ENCODE results near the gene KCNJ1.

Gene KCNJ1

DNA sequence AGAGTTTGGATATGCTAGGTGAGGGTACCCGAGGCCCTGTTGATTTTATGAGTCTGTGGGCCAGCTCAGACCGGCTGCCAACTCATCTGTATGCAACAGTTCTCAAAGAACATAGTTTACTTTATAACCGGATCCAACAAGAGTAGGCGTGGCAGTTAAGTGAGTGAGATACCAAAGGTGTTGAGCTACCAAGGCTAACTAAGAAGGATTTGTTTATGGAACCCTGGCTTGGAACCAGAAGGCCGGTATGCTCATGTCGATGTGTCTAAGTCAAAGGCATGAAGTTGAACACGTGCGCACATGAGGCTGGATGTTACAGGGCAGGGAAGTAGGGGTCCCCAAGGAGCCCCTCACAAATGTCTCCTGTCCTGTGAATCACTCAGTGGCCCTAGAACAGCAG, at the start of gene KCNJ1:
TSS of gene KCNJ1 (minus strand) at position 20 of the 400 bp plus-strand sequence. CDS start 27,053 bp downstream, outside the sequence.
- no peak for DNase-seq (ENCODE audit: low read depth)

DNA sequence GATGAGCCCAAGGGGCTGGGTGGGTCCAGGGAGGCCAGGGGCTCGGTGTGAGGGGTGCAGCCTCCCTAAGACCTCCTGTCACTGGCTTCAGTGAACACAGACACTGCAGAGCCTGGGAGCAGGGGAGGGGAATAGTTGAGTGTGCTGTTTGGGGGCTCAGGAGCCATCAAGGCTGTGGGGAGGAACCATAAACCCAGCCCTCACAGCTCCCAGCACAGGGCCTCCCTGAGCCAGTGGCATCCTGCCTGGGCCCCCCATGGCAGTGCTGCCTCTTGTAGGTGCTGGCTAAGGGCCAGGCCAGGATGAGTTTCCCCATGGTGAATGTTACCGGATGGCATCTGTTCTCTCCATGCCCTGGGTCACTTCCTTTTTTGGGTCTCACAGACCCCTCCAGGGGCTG, 49.6 kb upstream of the KCNJ1 start:
- no peak for DNase-seq (ENCODE audit: low read depth)

DNA sequence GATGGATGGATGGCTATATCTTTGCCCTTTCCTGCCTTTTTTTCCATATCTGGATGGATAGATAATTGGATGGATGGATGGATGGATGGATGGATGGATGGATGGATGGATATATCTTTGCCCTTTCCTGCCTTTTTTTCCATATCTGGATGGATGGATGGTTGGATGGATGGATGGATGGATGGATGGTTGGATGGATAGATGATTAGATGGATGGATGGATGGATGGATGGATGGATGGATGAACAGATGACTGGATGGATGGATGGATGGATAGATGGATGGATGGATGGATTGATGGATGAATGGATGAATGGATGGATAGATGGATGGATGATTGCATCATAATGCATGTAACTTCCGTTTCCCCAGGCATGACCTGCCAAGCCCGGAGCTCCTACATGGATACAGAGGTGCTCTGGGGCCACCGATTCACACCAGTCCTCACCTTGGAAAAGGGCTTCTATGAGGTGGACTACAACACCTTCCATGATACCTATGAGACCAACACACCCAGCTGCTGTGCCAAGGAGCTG, 49.0 kb upstream of the KCNJ1 start:
- DNase-seq (ENCODE audit: low read depth), result no peak

DNA sequence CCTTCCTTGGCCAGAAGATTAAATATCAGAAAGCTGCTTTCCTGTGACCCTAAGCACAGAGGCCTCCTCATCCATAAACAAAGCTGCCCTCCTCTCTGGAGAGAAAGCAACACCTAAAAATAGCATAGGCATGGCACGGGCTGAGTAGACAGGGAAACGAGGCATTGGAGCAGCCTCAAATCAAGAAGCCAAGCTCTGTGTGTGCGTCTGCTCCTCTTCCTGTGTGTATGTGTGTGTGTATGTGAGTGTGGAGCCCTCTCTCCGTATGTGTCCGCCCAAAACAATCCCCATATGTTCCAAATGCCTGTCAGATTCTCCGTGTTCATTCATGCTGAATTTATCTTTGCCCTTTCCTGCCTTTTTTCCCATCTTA, 48.0 kb upstream of the KCNJ1 start:
- no peak for DNase-seq (ENCODE audit: low read depth)

DNA sequence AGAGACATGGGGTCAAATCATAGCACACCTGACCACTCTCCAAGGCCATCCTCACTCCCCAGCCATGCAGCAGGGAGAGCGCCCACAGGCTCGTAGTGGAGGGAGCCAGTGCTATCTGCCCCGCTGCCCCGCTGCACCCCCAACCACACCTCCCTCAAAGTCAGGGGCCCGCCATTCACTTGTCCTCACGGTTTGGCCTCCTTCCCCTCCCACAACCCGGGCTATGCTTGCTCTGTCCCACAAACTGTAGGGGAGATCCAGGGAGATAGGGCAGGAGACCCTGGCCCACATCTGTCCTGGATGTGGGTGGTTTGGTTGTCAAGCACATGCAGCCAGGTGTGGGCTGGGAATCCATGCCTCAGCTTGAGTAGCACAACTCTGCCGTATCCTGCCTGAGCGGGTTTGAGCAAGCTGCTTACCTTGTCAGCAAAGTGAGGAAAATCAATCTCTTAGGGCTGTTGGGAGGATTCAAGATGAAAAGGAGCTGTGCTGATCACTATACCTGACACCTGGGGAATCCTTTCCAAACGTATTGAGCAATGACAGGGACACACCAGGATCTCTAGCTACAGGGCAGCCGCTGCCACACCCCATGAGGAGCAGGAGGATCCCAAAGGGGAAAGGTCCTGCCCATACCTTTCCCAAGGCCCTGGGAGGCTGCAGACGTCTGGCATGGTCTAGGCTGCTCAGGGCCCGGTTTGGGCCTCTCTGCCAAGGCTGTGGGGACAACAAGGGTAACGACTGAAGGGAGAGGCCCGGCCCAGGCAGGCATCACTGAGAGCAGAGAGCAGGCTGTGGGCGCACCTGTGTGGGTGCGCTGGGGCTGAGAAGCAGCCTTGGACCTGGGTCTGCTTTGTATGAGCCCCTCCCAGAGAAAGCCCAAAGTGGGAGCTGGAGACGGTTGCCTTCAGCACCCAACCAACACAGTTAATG, 47.4 kb upstream of the KCNJ1 start:
- DNase-seq (ENCODE audit: low read depth), result no peak

DNA sequence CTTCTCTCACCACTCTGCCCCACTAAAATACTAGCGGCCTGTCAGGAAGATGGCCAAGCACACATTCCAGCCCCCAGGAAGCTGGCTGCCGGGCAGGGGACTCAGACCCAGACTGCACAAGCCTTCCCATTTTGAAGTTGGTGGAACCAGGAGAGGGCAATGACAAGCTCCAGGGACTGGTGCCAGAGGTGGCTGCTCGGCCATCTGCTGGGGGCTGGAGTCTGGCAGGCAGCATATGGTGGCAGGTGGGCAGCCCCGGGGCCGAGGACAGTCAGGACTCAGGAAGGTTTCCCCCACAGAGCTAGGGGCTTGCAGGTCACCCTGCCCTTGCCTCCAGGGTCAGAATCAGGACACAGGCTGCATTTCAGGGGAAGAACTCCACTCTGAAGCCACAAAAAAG, 46.7 kb upstream of the KCNJ1 start:
- no peak for DNase-seq (ENCODE audit: low read depth)

DNA sequence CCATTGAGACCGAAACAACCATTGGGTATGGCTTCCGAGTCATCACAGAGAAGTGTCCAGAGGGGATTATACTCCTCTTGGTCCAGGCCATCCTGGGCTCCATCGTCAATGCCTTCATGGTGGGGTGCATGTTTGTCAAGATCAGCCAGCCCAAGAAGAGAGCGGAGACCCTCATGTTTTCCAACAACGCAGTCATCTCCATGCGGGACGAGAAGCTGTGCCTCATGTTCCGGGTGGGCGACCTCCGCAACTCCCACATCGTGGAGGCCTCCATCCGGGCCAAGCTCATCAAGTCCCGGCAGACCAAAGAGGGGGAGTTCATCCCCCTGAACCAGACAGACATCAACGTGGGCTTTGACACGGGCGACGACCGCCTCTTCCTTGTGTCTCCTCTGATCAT, 44.6 kb upstream of the KCNJ1 start:
- DNase-seq (ENCODE audit: low read depth), result no peak

DNA sequence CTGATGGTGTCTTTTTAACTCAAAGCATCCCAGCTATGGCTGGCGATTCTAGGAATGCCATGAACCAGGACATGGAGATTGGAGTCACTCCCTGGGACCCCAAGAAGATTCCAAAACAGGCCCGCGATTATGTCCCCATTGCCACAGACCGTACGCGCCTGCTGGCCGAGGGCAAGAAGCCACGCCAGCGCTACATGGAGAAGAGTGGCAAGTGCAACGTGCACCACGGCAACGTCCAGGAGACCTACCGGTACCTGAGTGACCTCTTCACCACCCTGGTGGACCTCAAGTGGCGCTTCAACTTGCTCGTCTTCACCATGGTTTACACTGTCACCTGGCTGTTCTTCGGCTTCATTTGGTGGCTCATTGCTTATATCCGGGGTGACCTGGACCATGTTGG, 44.1 kb upstream of the KCNJ1 start:
- DNase-seq (ENCODE audit: low read depth), result no peak

DNA sequence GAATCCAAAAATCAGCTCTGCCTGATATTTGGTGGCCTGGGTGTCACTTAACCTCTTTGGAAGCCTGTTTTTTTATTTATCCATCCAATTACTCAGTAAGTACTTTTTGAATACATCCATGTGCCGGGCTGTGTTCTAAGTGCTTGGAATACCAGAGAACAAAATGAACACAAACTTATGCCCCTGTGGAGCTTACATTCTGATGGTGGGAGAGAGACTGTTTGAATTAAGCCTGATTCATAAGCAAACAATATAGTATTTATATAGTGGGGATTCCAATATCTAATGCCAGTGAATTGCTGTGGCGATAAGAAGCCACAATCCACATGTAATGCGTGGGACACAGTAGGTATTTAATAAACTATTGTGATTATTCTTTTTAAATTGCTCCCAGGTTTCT, 43.5 kb upstream of the KCNJ1 start:
- DNase-seq (ENCODE audit: low read depth), result no peak

DNA sequence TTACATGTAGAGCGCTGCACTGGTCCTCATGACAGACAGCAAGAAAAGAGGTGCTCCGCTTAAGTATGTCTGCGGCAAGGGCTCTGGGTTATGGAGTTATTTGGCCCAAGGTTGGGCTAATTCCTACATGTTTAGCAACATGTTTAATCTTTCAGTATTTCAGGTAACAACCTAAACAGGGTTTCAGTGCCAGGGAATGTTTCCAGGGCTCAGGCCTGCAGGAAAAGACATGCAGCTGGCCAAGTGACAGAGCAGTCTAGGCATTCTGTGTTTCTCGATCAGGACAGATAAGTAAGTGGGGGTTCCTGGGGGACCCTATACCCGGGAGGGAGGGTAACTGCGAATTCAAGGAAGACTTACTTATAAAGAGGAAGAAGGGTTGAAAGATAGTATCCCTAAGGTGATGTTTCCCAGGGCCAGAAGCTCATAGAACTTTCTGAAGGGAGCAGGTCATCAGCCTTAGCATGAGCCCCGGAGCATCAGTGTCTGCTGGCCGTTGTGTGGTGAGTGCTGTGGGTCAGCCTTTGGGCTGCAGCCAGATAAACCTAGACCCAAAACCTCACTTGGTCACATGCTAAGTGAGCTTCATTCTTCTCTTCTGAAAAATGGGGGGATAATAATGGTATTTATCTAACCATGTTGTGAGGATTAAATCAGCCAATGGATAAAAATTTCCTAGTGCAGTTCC, 42.5 kb upstream of the KCNJ1 start:
- DNase-seq (ENCODE audit: low read depth), result no peak

DNA sequence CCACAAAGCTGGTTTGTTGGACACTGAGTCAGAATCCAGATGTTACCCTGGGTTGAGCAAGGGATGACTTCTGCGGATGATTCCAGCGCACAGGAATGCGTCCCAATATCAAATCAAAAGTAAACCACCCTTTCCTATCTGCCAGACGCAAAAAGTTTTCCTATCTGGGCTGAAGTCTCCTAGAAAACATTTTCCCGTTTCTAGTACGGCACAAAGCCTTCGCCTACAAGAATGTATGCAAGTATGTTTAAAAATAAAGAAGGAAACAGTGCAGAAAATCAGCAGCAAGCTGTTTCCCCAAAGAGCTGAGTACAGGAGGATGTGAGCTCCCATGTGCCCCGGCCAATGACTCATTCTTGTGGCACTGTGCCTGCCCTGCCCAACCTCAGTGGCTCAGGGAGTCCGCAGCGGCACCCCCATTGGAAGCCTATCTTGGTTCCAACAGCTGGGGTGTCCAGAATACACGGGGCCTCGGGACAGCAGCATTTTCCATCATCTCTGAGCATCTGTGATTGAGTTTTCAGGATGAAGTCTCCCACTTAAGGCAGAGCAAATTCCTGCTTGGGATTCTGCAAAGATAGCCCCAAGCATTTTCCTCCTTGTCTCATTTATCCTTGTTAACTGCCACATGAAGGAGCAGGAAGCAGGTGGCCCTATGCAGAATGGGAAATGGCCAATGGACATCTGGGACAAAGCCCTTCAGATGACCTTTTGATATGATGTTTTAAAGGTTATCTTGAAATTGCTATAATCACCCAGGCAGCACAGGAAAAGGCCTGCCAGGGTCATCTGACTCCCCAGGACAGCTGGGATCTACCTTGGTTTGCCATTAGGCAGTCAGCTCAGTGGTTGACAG, 41.5 kb upstream of the KCNJ1 start:
- no peak for DNase-seq (ENCODE audit: low read depth)

DNA sequence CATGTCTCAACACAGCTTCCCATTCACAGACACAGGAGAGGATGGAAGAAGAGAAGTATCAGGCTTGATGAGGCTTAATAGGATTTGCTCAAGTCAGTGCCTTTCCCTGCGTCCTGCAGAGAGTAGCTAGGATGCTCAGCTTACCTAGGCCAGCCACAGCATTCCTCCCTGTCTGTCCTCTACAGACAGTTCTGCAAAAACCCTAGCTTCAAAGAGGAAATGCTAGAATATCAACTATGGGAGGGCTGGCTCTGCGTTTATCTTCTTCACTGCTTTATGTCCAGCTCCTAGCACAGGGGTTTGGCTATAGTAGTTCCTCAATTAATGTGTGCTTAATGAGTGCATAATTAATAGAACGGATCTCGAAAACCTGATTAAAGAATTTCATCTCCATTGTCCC, 40.5 kb upstream of the KCNJ1 start:
- DNase-seq (ENCODE audit: low read depth), result no peak

DNA sequence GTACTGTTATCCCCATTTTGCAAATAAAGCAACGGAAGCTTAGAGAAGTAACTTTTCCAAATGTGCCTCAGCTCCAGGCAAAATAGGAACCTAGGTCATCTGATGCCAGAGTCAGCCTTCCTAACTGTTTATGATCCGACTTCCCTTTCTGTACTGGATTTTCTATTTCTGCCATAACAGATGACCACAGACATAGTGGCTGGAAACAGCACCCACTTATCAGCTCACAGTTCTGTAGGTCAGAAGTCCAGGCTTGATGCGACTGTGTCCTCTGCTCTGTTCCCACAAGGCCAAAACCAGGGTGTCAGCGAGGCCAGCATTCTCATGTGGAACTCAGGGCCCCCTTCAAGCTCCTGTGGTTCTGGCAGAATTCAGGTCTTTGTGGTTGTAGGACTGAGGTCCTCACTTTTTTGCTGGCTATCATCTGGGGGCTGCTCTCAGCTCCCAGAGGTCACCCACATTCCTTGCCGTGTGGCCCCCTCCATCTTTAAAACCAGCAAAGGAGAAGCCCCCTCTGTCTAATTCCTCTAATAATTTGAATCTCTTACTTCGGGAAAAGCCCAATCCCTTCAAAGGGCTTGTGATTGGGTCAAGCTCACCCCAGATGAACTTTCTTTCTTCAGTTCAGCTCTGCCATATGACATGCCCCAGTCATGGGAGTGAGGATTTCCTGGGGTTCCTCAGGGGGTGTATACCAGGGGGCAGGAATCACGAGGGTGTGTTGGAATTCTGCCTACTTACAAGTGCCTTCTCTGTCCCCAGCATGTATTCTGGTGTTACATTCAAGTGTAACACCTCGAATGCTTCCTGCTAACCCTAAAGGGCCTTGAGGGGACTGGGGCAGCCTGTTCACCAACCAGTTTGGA, 39.3 kb upstream of the KCNJ1 start:
- no peak for DNase-seq (ENCODE audit: low read depth)

DNA sequence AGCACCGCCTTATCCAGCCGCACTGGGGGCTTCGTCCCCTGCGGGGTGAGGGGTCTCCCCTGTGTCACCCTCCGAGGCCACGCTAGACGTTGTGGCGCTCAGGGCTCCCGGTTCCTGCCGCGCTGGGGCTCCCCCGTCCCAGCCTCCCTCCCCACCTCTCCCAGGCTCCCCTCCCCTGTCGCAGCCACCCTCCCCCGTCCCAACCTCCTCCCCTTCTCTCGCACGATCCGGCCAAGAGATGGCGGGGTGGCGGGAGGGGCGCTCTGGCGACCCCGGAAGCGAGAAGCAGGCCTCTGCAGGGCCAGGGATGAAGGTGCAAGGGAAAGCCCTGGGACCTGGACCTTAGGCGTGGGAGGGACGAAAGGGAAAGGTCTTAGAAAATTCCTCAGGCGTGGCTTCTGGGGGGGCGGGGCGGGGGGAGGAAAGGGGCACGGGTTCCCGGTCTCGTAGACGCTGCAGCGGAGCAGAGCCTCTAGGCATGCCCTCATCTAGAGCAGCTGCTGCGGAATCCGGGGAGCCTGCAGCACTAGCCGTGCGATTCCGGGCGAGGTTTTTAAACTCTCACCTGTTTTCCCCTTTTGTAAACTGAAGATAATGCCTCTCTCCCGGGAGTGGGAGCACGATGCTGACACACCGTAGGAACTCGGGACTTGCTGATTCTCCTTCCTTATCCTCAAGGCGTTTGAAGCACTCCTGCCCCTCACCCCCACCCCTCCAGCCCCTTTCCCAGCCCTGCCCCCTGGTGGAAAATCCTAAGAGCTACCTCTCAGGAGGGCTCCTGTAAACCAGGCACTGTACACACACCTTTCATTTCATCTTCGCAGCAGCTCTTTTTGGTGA, 38.5 kb upstream of the KCNJ1 start:
- peak; percentile 30 for DNase-seq (ENCODE audit: low read depth)

DNA sequence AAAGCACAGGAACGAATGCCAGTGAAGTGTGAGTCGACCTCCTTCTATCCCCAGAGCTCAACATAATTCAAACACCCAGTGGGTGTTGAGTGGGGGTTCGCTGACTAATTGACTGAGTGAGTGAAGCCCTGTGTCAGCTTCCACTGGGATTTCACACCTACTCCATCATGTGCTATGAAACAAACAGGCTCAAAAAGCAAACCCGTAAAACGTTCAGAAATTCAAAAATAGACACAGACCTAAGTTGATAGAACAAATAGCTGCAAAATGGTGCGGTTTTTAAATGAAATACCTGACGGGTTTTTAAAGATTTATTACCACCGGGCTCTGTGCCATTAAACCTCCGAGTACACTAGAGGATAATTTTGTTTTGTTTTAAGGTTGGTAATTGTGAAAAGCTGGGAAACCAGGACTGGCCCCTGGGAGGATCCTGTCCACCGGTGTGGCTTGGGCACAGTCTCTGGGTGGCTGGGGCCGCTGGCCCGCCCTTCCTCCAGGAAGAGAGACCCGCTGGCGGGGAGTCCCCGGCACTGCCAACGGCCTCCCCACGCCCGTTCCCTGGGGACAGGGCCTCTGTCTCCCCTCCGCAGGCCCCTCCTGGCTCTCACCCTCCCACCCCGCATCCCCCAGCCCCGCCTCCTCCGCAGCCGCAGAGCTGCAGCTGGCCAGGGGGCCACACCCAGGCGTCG, 37.7 kb upstream of the KCNJ1 start:
- no peak for DNase-seq (ENCODE audit: low read depth)

DNA sequence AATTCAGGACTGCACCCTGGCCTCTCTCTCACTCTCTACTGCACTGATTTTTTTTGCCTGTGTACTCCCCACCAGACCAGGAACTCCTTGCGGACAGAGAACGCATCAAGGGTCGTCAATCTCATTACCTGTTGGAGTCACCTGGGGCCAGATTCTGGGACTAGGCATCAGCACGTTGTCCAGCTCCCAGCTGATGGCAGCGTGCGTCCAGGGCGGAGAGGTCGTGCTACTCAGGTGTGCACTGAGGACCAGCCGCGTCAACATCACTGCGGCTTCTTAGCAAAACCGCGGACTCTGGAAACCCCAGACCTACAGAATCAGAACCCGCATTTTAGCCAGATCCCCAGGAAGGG, 37.2 kb upstream of the KCNJ1 start:
- DNase-seq (ENCODE audit: low read depth), result no peak

DNA sequence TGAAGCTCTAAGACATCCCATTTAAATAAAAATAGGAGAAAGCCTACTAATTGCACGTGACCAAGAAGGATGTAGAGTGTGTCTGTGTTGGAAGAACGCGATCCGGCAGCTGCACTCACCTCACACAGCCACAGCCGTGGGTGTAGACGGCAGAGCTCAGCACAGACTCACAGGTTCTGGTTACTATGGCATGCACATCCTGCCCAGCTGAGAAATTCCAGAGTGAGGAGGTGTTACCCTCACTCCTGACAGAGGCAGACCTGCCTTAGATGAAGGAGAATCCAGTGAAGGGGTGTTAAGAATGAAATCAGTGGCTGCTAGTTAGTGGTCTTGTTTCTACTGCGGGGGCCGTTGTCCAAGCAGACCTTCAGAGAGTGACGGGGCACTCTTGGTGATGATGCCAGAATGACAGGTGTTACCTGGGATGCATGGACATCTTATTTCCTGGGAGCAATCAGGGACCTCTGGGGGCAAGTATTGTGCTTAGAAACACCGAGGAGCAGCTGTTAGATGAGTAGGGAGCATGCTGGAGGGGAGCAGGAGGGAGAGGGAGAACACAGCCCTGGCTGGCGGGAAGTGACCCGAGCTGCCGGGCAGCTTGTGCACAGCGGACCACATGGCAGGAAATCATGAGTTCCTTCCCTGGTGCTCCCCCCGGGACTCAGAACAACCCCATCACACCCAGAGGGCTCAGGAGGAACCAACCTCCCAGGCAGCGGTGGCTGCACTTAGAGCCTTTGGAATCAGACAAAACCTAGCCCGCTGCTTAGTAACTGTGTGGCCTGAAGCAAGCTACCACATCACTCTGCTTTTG, 36.4 kb upstream of the KCNJ1 start:
- DNase-seq (ENCODE audit: low read depth), result no peak

DNA sequence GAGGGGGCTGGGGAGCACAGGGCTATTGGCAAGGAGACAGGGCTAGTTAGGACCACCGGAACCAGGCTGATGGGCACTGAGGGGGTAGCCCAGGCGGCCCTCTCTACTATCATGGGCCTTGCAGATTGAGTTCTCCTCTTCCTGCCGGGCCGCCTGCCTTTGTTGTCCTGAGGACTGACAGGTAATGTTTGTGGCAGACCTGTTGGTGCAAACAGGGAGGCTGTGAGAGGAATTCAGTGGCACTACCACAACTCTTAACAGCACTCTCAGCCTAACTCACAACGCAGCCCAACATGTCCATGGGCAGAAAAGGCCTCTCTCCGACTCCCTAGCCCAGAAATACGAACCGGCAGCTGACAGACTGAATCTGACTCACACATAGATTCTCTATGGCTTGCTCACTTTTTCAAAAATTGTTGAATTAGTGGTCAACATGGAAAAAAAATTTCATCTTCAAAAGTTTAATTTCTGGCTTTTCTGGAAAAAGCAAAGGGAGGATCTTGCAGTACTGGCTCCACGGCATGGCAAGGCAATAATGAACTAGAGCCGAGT, 35.5 kb upstream of the KCNJ1 start:
- no peak for DNase-seq (ENCODE audit: low read depth)
